ENCODE data around the gene MALAT1. TPM values are rescaled to one million over a fixed set of nuclear protein-coding genes. Genes with fewer than 3 reads are reported as not detected.

The MALAT1 gene
- total and polyA plus RNA-seq, 2 of the 13 experiments (the other 11 are each of a cell fraction or from before 2014, with no cell fraction given), result 143 to 1,237 TPM

DNA sequence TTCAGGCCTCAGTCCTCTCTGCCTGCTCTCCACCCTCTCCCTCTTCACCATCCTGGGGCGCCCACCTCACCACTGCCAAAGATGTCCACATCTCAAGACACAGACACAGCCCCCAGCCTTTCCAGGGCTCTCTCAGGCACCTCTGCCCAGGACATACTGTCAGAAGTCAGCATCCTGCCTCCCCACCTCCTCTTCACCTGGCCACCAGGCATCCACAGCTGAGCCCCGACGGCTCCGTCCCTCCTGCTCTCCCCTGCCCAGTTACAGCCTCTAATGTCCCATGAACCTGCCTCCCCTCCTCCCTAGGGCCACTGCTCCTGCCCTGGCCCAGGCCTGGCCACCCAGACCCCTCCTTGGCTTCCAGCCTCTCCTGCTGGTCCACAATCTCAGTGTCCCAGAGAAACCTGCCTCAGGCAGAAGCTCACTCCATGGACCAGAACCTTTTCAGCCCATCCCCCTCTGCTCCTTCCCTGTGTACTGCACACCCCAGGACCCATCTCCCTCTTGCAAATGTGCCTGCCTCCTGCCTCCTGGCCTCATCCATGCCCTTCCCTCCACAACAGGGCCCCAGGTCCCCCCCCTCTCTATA is 56.1 kb downstream of the MALAT1 start (continued):
- no peak for TF ChIP-seq ZNF512 (CRISPR knock-in tag; IDR thresholded peaks at IDR 0.05)
- no peak for TF ChIP-seq ZFP62 (CRISPR knock-in tag; IDR thresholded peaks at IDR 0.05)
- no peak for TF ChIP-seq SP2 (CRISPR knock-in tag; IDR thresholded peaks at IDR 0.05)

GRCh38 chr11:65555693-65556231 is 56.9 kb downstream of the MALAT1 start:
- H3K4me1 ChIP-seq (ENCODE audit: insufficient read depth, low read length), result peaks cover 74% of the 10 kb centered on the region
- peaks cover 8% of the 10 kb centered on the region for H3K79me2 ChIP-seq (ENCODE audit: insufficient read depth, low read length)
- ChIA-PET CTCF (ENCODE audit: low intra/inter-chr PET ratio, low total read pairs) (no interaction called here), POLR2A (interaction anchor here (0.8 kb wide), 1 partner anchor 31 kb away, joined by 4 read pairs; the partner anchor contains the start of gene SCYL1)
- no peaks in the 10 kb centered on the region for H3K9me3 ChIP-seq (ENCODE audit: low read length)
- peak overlapping the region; percentile 94; the same call in 1 of the 2 replicates for H3K4me2 ChIP-seq (ENCODE audit: low read depth, low read length)
- FAIRE-seq, result peak; percentile 60
- in situ Hi-C loops (cut with HindIII; ENCODE audit: extremely low pct_ligation_motif_present, low pct_unique_long_range_greater_than_20kb) (loop anchor here (10.0 kb wide), 1 partner anchor 299 kb away; the partner anchor contains the start of gene CFL1), intact Hi-C loops (cut with micrococcal nuclease; ENCODE audit: unreplicated experiment) (no loop called here)
- WGBS (ENCODE audit: low lambda C conversion rate), result 60% methylated on average over 1 of the region's 6 CpGs
- ATAC-seq, result peak; percentile 30
- H3K36me3 ChIP-seq (replicated peaks in 1 of 2; ENCODE audit: control insufficient read depth in 1 of 2, insufficient read depth in 2 of 2, low read length in 2 of 2), result no peaks in the 10 kb centered on the region; a peak in 1 of 5 replicates
- BruUV-seq (replicated peaks), result no TSS peak
- no peak overlapping the region for H2AFZ ChIP-seq (ENCODE audit: low read length)
- no peak overlapping the region for H3K27ac ChIP-seq (ENCODE audit: extremely low read length, insufficient read depth, low read length)
- DNase-seq (ENCODE audit: low spot score), result peak; percentile 83
- H4K20me1 ChIP-seq (ENCODE audit: insufficient read depth, low read length), result peaks cover 10% of the 10 kb centered on the region; the same call in 1 of the 2 replicates
- 0 out of 2 replicates have a peak overlapping the region, but pooled peaks have one; percentile 13 for H3K9ac ChIP-seq (ENCODE audit: insufficient read depth, low read depth, low read length)
- peak overlapping the region in 1 of 3 experiments; percentile 12; a peak in 1 of 6 replicates for H3K4me3 ChIP-seq (replicated peaks in 1 of 3; ENCODE audit: insufficient read depth in 1 of 3, low read depth in 2 of 3, low read length in 3 of 3)
- no peaks in the 10 kb centered on the region for H3K27me3 ChIP-seq (ENCODE audit: control insufficient read depth in 1 of 2, insufficient read depth in 2 of 2, low read length in 2 of 2)
- TF ChIP-seq PITX1 (CRISPR knock-in tag; IDR thresholded peaks at IDR 0.05) (peak; percentile 34; the same call in 1 of the 2 replicates), FOSL1 (CRISPR knock-in tag; IDR thresholded peaks at IDR 0.05; ENCODE audit: borderline replicate concordance) (peak; percentile 48; the same call in 1 of the 2 replicates), ATF4 (CRISPR knock-in tag; IDR thresholded peaks at IDR 0.05) (no peak), HIC2 (CRISPR knock-in tag; IDR thresholded peaks at IDR 0.05; ENCODE audit: low read depth) (peak; percentile 85), ZNF337 (CRISPR knock-in tag; IDR thresholded peaks at IDR 0.05; ENCODE audit: borderline replicate concordance, low read depth) (no peak), ZNF788 (CRISPR knock-in tag; IDR thresholded peaks at IDR 0.05; ENCODE audit: borderline replicate concordance) (peak; percentile 60; the same call in 1 of the 2 replicates)
- TF ChIP-seq, protein P1, sequence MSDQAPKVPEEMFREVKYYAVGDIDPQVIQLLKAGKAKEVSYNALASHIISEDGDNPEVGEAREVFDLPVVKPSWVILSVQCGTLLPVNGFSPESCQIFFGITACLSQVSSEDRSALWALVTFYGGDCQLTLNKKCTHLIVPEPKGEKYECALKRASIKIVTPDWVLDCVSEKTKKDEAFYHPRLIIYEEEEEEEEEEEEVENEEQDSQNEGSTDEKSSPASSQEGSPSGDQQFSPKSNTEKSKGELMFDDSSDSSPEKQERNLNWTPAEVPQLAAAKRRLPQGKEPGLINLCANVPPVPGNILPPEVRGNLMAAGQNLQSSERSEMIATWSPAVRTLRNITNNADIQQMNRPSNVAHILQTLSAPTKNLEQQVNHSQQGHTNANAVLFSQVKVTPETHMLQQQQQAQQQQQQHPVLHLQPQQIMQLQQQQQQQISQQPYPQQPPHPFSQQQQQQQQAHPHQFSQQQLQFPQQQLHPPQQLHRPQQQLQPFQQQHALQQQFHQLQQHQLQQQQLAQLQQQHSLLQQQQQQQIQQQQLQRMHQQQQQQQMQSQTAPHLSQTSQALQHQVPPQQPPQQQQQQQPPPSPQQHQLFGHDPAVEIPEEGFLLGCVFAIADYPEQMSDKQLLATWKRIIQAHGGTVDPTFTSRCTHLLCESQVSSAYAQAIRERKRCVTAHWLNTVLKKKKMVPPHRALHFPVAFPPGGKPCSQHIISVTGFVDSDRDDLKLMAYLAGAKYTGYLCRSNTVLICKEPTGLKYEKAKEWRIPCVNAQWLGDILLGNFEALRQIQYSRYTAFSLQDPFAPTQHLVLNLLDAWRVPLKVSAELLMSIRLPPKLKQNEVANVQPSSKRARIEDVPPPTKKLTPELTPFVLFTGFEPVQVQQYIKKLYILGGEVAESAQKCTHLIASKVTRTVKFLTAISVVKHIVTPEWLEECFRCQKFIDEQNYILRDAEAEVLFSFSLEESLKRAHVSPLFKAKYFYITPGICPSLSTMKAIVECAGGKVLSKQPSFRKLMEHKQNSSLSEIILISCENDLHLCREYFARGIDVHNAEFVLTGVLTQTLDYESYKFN (CRISPR knock-in tag; conservative IDR thresholded peaks at IDR 0.05), result peak; percentile 62

Measured in HepG2 (cell line).